Progenitor cell of endocrine pancreas (in vitro differentiated cells): Measurements from ENCODE around the gene KRT13. TPM values are rescaled to one million over a fixed set of nuclear protein-coding genes. Genes with fewer than 3 reads are reported as not detected.

Experiments
- DNase-seq: peaks from one replicate; pipeline ENCODE4 v3.0.0; 2021; ENCODE audit warnings: low spot score; ENCODE audit not compliant: unreplicated experiment
- H3K27ac Mint-ChIP-seq: 2 replicates; pipeline ENCODE4 v1.8.0; 2021; ENCODE audit warnings: mild to moderate bottlenecking, moderate library complexity, mixed read lengths
- H3K27me3 Mint-ChIP-seq: 2 replicates; pipeline ENCODE4 v1.8.0; 2021; ENCODE audit warnings: mixed read lengths
- H3K36me3 Mint-ChIP-seq: 2 replicates; pipeline ENCODE4 v1.8.0; 2022; ENCODE audit warnings: mixed read lengths; ENCODE audit not compliant: insufficient read depth
- H3K4me1 Mint-ChIP-seq: 2 replicates; pipeline ENCODE4 v1.8.0; 2021; ENCODE audit warnings: low read depth, mixed read lengths
- H3K4me3 Mint-ChIP-seq: 2 replicates; pipeline ENCODE4 v1.8.0; 2021; ENCODE audit warnings: low read depth, mild to moderate bottlenecking, moderate library complexity, mixed read lengths
- H3K9me3 Mint-ChIP-seq: 2 replicates; pipeline ENCODE4 v1.8.0; 2021; ENCODE audit warnings: low read depth, mixed read lengths
- CTCF ChIP-seq: fragments of 200-600 bp; sonication (generic); IDR thresholded peaks from one replicate; pipeline ENCODE4 v1.5.0; 2021; ENCODE audit warnings: antibody characterized with exemption, mild to moderate bottlenecking; ENCODE audit not compliant: unreplicated experiment
- long read RNA-seq: library from polyadenylated mRNA; unstranded; transcript quantifications from one replicate; pipeline ENCODE4 v2.0.0, GENCODE V29; 2020
- total RNA-seq: library from RNA; stranded (reverse); gene quantifications from 2 replicates; pipeline ENCODE4 v1.2.1, GENCODE V29; 2021

The KRT13 gene
- not detected in 2 replicates for total RNA-seq
- long read RNA-seq = 0 reads

- no peaks in the 10 kb centered on the region for H3K36me3 Mint-ChIP-seq
- no peak for TF ChIP-seq CTCF
- H3K27ac Mint-ChIP-seq = peak within 1 kb of the TSS; percentile 27
- no peak within 1 kb of the TSS for H3K4me3 Mint-ChIP-seq
- peaks cover 11% of the 10 kb centered on the region for H3K27me3 Mint-ChIP-seq
- H3K9me3 Mint-ChIP-seq = no peaks in the 10 kb centered on the region
- peaks cover 16% of the 10 kb centered on the region for H3K4me1 Mint-ChIP-seq
- no peak for DNase-seq
These were observed at the start of gene KRT13 for GRCh38 chr17:41505007-41505808. KRT13 (minus strand) TSS chr17:41505612; CDS start chr17:41505550, 62 bp downstream.

- Mint-ChIP-seq H3K27ac (peak overlapping the region; percentile 46), H3K36me3 (no peaks in the 10 kb centered on the region), H3K4me1 (peaks cover 12% of the 10 kb centered on the region), H3K9me3 (no peaks in the 10 kb centered on the region), H3K4me3 (no peak overlapping the region), H3K27me3 (peaks cover 39% of the 10 kb centered on the region)
- no peak for TF ChIP-seq CTCF
- DNase-seq = no peak
These were observed 48.7 kb upstream of the KRT13 start for GRCh38 chr17:41553987-41554680.

GRCh38 chr17:41553176-41553575, 47.8 kb upstream of the KRT13 start:
- H3K27ac Mint-ChIP-seq = no peak overlapping the region
- peaks cover 33% of the 10 kb centered on the region for H3K27me3 Mint-ChIP-seq
- H3K4me3 Mint-ChIP-seq = no peak overlapping the region
- no peaks in the 10 kb centered on the region for H3K36me3 Mint-ChIP-seq
- no peaks in the 10 kb centered on the region for H3K9me3 Mint-ChIP-seq
- peaks cover 18% of the 10 kb centered on the region for H3K4me1 Mint-ChIP-seq
- DNase-seq = no peak
- no peak for TF ChIP-seq CTCF

- no peak for TF ChIP-seq CTCF
- Mint-ChIP-seq H3K27me3 (peaks cover 27% of the 10 kb centered on the region), H3K9me3 (no peaks in the 10 kb centered on the region), H3K4me1 (peaks cover 21% of the 10 kb centered on the region), H3K4me3 (no peak overlapping the region), H3K36me3 (no peaks in the 10 kb centered on the region), H3K27ac (no peak overlapping the region)
- no peak for DNase-seq
These were observed 47.0 kb upstream of the KRT13 start for GRCh38 chr17:41552455-41552854.

- no peak for TF ChIP-seq CTCF
- Mint-ChIP-seq H3K36me3 (no peaks in the 10 kb centered on the region), H3K4me3 (no peak overlapping the region), H3K27ac (no peak overlapping the region), H3K27me3 (peaks cover 23% of the 10 kb centered on the region), H3K9me3 (no peaks in the 10 kb centered on the region), H3K4me1 (peaks cover 23% of the 10 kb centered on the region)
- DNase-seq = no peak
These were observed 46.0 kb upstream of the KRT13 start for GRCh38 chr17:41551365-41551764.
